ENCODE results near the gene MSI2.

MSI2 gene

GRCh38 chr17:57466017-57466471 is 209.7 kb downstream of the MSI2 start:
- DNase-seq = no peak

- no peak for DNase-seq
These were observed 210.2 kb downstream of the MSI2 start for GRCh38 chr17:57466521-57466920.

GRCh38 chr17:57467226-57467625 is 210.9 kb downstream of the MSI2 start:
- DNase-seq = no peak

- no peak for DNase-seq
These were observed 211.5 kb downstream of the MSI2 start for GRCh38 chr17:57467801-57468200.

- DNase-seq = no peak
These were observed 212.8 kb downstream of the MSI2 start for GRCh38 chr17:57468932-57469775.

GRCh38 chr17:57470906-57471305 is 214.6 kb downstream of the MSI2 start:
- DNase-seq = no peak

- no peak for DNase-seq
These were observed 215.6 kb downstream of the MSI2 start for GRCh38 chr17:57471868-57472368.

- DNase-seq = no peak
These were observed 219.5 kb downstream of the MSI2 start for GRCh38 chr17:57475796-57476195.

GRCh38 chr17:57477522-57478362 is 221.4 kb downstream of the MSI2 start:
- no peak for DNase-seq

- no peak for DNase-seq
These were observed 222.3 kb downstream of the MSI2 start for GRCh38 chr17:57478478-57479250.

DNA sequence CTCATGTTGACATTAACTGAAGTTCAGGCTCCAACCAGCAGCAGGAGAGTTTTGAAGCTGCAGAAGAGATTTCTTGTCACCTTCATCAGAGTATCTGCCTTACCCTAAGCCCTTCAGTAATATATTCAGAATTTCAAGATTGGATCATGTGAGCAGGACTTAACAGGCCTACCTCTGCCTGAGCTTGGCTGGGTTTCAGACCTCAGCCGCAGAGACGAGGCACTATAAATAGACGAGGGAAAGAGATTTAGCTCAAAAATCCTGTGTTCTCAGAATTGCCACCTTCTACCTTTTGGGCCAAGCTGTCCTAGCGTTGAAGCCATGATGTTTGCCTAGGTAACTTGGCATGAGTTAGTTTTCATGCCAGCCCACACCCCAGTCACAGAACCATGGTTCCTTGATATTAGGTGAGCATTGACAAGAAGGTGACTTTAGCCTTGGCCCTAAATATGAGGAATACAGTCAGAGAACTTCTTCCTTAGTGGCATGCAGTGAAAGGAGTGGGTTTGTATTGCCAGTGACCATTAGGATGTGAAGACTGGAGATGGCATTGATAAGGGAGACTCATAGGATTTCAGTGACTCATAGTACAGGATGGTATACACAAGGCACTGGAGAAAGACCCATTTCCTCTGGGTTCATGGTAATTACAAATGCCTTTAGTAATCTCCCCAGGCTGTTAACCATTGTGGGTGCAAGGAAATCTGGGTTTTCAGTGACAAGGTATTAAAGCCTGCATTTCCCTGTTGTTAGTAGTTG is 224.3 kb downstream of the MSI2 start:
- no peak for DNase-seq

GRCh38 chr17:57481910-57482391 is 225.6 kb downstream of the MSI2 start:
- DNase-seq = no peak

- no peak for DNase-seq
These were observed 226.3 kb downstream of the MSI2 start for GRCh38 chr17:57482657-57483056.

DNA sequence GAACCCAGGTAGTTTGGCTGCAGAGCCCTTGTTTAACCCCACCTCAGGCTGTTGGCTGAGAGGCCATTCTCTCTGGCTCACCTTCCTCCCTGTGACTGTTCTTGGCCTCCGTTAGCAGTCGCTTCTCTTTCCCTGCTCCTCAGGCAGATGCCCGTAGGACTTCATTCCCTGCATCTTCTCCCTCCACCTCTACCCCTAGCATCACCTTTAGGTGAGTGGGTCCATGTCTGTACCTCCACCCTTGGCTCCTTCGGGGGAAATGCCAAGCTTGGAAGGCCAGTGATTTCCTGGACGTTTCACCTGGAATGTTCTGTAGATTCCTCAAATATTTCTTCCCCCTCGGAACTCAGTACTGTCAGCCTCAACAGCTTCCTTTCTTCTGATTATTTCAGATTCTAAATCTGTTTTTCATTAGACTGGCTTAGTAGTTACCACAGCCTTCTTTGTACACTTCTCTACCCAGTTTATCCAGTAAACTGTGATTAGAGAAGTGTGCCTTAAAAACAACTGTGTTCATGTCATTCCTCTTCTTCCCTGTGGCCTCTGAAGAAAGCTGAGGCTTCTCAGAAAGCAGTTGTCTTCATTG is 227.9 kb downstream of the MSI2 start:
- DNase-seq = no peak

DNA sequence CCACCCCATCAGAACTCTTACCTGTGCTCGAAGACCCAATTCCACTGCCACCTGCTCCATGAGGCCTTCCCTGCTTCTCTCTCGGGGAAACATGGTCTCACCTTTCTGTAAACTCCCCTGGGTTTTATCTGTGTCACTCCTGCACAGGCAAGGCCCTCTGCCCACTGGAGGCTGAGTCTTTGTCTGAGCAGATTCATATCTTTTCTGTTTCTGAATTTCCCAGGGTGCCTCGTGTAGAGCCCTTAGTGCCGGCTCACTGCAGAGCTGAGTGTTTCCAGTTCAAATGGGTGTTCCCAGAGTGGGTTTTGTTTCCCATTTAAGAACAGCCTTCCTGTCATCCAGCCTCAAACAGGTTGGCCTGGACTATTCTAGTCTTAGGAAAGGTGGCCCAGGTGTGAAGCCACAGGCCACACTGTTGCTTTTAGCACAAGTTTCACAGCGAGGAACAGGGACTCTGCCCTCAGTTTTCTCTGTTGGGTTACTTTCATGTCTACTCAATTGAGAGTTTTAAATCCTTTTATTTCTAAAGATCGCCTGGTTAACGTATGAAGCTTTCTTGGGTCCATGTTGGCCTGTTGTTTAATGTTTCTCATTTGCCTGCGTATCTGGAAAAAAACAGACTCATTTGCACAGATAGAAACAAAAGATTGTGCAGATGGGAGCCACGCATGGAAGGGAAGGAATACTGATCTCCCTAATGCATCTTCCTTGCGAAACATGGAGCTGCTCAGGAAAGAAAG is 228.7 kb downstream of the MSI2 start:
- no peak for DNase-seq

DNA sequence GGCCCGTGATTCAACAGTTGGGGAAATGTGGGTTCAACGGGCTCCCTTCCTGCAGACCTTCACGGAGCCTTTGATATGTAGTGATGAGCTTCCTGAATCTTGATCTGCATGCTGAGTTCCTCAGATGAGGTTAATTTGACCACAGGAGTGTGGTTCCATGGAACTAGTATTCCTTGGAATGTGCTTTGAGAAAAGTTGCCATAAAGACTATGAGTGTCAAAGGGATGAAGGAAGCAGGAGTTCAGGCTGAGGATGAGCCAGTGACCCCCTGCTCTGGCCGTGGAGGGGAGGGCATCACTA is 229.2 kb downstream of the MSI2 start:
- DNase-seq = no peak

- no peak for DNase-seq
These were observed 229.9 kb downstream of the MSI2 start for GRCh38 chr17:57485916-57486881.

DNA sequence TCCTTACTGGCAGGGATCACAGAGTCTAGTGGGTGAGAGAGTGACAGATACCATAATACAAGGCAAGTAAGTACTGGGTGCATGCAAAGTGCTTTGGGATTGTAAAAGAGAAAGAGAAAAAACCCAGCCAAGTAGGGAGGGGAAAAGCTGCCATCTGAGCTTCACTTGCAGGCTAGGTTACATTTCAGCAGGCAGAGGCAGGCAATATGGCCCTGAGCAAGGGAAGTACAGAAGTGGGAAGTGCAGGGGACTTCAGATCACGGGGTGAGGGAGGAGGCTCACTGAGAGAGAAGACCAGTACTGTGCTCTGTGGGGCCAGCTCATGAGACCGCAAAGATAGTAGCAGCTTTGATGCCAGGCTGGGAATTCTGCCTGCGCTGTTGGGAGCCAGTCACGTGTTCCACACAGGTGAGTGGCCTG is 230.6 kb downstream of the MSI2 start:
- DNase-seq = no peak

- DNase-seq = no peak
These were observed 231.2 kb downstream of the MSI2 start for GRCh38 chr17:57487573-57487972.

DNA sequence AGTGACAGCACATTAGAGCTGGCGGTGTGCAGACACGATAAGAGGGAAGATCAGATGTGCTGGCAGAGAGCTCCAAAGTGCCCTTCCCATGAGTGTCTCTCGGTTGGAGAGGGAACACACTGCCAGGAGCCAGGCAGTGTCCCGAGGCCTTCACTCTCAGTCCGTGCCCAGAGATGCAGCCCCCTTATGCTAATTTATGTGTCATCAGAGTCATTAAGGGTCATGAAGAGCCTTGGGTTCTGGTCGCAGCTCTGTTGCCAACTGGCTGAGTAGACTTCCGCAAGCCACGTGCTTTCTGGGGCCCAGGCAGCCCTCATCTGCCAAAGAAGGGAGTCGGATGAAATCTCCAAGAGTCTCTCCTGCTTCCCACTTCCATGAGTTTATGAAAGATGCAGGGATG is 232.5 kb downstream of the MSI2 start:
- DNase-seq = no peak

All from NCI-H1694 treated with DMSO at 0.1 percent for 48 hours (cell line).